ENCODE measurements around the gene KCNH2.

KCNH2 gene

GRCh38 chr7:151011097-151011409 is 32.9 kb upstream of the KCNH2 start:
- FAIRE-seq = no peak

DNA sequence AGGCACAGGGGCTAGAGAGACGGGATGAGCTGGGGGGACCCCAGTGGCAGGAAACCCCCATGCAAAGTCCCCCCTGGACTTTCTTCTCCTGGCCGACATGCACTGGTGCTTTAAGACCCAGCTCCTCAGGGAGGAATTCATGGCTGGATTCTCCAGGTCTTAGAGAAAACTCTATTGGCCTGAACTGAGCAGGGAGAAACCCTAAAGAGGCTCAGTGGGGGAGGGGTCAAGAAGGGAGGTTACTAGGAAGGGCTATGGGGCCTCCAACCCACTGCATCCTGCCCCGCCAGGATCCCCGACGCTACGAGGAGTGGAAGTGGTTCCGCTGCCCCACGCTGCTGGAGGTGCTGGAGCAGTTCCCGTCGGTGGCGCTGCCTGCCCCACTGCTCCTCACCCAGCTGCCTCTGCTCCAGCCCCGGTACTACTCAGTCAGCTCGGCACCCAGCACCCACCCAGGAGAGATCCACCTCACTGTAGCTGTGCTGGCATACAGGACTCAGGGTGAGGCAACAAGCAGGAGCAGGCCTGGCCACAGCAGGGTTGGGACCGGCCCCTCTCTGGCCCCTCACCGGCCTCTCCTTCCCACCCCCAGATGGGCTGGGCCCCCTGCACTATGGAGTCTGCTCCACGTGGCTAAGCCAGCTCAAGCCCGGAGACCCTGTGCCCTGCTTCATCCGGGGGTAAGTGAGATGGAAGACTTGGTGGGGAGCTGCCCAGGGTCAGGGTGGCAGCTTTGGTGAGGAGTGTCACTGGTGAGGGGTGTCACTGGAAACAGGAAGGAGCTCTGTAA is 32.4 kb upstream of the KCNH2 start:
- FAIRE-seq = no peak

- FAIRE-seq = no peak
These were observed 31.9 kb upstream of the KCNH2 start for GRCh38 chr7:151010037-151010306.

GRCh38 chr7:151009327-151010036 is 31.4 kb upstream of the KCNH2 start:
- no peak for FAIRE-seq

- FAIRE-seq = no peak
These were observed 30.6 kb upstream of the KCNH2 start for GRCh38 chr7:151008511-151009323.

GRCh38 chr7:151008143-151008510 is 30.0 kb upstream of the KCNH2 start:
- no peak for FAIRE-seq

GRCh38 chr7:151007469-151007898 is 29.4 kb upstream of the KCNH2 start:
- no peak for FAIRE-seq

GRCh38 chr7:151006590-151007300 is 28.6 kb upstream of the KCNH2 start:
- FAIRE-seq = no peak

DNA sequence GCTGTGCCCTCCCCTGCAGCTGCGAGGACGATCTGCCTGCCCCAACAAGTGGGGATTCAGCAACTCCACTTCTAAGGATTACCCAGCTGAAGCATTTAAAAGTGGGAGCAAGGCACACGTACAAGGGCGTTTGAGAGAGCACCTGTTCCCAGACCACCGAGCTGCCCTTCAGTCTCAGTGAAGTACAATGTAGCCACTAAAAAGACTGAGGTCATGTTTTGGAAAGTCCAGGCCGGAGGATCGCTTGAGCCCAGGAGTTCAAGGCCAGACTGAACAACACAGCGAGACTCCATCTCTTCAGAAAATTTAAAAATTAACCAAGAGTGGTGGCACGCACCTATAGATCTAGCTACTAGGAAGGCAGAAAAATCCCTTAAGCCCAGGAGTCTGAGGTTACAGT is 27.4 kb upstream of the KCNH2 start:
- no peak for FAIRE-seq

- FAIRE-seq = no peak
These were observed 25.5 kb upstream of the KCNH2 start for GRCh38 chr7:151003572-151003971.

GRCh38 chr7:151001546-151001945 is 23.4 kb upstream of the KCNH2 start:
- FAIRE-seq = no peak

DNA sequence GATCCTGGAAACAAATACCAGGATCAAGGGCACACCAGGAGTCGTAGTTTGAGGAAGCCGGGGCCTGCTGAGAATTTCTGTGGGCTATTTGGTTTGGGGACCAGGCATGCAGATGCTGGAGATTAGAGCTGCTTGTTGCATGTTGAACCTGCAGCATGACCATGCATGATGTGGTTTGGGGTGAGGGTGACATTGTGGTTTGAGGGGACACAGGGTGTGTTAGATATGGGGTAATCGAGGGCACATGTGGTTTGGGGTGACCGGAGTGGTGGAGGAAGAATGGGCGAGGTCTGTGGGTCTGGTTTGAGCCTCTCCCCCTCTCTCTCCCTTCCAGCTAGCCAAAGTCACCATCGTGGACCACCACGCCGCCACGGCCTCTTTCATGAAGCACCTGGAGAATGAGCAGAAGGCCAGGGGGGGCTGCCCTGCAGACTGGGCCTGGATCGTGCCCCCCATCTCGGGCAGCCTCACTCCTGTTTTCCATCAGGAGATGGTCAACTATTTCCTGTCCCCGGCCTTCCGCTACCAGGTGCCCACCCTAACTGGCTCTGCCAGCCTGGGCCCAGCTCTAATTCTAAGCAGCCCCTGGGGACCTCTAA is 22.9 kb upstream of the KCNH2 start:
- FAIRE-seq = no peak

DNA sequence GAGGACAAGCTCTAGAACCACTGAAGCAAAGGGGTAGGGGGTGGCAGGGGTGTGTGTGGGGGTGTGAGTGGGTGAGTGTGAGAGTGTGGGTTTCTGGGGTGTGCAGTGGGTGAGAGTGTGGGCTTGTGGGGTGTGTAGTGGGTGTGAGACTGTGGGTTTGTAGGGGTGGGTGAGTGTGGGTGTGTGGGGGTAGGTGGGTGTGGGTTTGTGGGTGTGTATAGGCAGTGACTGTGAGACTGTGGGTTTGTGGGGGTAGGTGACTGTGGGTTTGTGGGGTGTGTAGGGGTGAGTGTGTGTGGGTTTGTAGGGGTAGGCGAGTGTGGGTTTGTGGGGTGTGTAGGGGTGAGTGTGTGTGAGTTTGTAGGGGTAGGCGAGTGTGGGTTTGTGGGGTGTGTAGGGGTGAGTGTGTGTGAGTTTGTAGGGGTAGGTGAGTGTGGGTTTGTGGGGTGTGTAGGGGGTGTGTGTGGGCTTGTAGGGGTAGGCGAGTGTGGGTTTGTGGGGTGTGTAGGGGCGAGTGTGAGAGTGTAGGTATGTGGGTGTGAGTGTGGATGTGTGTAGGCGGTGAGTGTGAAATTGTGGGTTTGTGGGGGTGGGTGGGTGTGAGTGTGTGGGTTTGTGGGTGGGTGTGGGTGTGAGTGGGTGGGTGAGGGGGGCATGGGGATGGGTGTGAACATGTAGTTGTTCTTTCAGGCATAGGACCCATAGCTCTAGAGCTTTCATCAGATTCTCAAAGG is 21.5 kb upstream of the KCNH2 start:
- FAIRE-seq = no peak

DNA sequence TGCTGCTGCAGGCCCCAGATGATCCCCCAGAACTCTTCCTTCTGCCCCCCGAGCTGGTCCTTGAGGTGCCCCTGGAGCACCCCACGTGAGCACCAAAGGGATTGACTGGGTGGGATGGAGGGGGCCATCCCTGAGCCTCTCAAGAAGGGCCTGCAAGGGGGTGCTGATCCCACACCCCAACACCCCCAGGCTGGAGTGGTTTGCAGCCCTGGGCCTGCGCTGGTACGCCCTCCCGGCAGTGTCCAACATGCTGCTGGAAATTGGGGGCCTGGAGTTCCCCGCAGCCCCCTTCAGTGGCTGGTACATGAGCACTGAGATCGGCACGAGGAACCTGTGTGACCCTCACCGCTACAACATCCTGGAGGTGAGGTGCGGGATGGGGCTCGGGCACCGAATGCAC is 20.9 kb upstream of the KCNH2 start:
- FAIRE-seq = no peak

- FAIRE-seq = no peak
These were observed 20.2 kb upstream of the KCNH2 start for GRCh38 chr7:150998341-150998740.

DNA sequence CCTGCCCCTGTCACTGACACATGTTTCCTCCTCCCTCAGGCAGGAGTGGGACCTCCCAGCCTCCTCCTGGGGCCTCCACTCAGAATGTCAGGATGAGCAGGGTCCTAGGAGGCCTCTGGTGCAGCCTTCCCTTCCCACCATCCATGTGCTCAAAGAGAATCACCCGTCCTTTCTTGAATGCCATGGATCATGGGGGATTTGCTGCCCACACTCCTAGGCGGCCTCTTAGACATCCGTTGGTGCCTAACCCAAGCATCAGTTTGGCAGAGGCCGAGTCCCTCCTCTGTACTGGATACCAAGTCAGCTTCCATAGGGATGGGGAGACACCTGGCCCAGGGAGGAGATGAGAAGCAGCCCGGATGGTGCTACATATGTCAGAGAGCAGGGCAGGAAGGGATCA is 19.7 kb upstream of the KCNH2 start:
- no peak for FAIRE-seq

GRCh38 chr7:150997075-150997511 is 19.0 kb upstream of the KCNH2 start:
- FAIRE-seq = no peak

DNA sequence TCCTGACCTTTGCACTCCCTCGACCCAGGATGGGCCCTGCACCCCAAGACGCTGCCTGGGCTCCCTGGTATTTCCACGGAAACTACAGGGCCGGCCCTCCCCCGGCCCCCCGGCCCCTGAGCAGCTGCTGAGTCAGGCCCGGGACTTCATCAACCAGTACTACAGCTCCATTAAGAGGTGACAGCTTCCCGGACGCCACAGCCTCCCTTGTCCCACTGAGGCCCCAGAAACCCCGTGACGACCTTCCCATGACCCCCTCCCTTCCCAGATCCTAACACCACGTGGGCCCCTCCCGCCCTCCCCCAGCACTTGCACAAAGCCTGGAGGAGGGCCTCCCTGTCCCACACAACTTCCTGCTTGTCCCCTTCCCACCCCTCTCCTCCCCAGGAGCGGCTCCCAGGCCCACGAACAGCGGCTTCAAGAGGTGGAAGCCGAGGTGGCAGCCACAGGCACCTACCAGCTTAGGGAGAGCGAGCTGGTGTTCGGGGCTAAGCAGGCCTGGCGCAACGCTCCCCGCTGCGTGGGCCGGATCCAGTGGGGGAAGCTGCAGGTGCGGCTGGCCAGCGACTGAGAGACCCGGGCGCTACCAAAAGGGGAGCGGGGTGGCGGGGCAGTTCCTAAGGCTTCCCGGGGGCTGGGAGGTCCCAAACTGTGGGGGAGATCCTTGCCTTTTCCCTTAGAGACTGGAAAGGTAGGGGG is 18.4 kb upstream of the KCNH2 start:
- no peak for FAIRE-seq

DNA sequence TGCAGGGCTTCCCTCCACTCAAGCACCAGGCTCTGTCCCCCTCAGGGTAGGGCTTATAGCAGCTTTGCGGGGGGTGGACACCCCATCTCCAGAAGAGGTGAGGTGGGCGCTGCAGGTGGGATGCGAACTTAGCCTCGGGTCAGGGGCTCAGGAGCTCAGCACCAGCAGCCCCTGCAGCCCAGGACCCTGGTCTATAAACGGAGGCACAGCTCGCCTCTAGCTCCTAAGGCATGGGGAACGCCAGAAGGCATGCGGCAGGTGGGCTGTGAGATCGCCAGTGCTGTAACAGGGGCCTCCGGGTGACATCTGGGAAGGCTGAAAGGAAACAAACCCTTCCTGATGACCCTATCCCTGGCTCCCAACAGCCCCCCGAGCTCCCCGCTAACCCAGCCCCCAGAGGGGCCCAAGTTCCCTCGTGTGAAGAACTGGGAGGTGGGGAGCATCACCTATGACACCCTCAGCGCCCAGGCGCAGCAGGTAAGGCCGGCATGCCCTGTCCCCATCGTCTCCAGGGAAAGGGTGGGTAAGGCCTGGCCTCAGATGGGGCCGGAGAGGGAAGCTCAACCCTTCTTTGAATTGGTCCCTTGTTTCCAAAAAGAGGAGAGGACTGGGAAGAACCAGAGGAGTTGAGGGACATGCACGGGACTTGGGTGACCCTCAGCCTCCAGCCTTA is 16.9 kb upstream of the KCNH2 start:
- no peak for FAIRE-seq

GRCh38 chr7:150994141-150994837 is 16.2 kb upstream of the KCNH2 start:
- no peak for FAIRE-seq

All from colon (tissue), 2 donors.